OCI-LY3 (cell line): ENCODE results near the gene SH2D4B.

Source experiments
- EZH2phosphoT487 ChIP-seq: fragments of 200-600 bp; shearing (Covaris generic); IDR thresholded peaks from 2 replicates; pipeline ENCODE4 v1.6.1; 2018; ENCODE audit warnings: antibody characterized with exemption, mixed run types, low read depth
- TF ChIP-seq, protein P1 (sequence below): fragments of 200-600, 300-600 bp; sonication (generic); IDR thresholded peaks from 2 replicates; pipeline ENCODE4 v1.5.1; 2014; ENCODE audit warnings: antibody characterized with exemption, low read length, low read depth

DNA sequence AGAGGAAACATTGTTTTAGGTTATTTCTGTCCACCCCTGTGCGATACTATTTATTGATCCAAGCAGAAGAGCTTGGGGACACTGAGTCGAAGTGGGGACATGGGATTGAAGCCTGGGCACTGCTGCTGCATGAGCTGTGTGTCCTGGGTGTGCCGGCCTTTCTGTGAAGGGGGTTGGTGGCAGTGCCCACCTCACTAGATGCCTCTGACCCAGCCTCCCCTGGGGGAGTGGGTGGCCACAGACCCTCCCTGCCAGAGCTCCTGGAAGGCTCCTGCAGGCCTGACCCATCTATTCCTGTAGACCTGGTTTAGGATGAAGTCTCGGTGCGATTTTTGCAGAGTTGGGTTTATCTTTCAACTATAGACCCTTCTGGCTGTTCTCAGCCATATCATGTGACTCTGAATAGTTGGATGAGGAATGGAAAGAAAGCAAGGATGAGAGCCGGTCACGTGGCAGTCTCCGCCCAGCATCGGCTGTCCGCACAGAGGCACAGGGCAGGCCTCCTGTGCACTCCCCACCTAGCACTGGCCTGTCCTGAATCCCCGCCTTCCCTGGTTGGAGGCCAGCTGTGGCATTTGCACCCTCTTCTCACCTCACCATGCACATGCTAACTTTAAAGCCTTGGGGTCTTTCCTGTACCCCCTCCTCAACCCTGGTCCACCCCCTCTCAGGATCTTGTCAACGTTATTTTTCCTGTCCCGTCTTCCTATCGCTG is 17.6 kb upstream of the SH2D4B start:
- TF ChIP-seq, protein P1, sequence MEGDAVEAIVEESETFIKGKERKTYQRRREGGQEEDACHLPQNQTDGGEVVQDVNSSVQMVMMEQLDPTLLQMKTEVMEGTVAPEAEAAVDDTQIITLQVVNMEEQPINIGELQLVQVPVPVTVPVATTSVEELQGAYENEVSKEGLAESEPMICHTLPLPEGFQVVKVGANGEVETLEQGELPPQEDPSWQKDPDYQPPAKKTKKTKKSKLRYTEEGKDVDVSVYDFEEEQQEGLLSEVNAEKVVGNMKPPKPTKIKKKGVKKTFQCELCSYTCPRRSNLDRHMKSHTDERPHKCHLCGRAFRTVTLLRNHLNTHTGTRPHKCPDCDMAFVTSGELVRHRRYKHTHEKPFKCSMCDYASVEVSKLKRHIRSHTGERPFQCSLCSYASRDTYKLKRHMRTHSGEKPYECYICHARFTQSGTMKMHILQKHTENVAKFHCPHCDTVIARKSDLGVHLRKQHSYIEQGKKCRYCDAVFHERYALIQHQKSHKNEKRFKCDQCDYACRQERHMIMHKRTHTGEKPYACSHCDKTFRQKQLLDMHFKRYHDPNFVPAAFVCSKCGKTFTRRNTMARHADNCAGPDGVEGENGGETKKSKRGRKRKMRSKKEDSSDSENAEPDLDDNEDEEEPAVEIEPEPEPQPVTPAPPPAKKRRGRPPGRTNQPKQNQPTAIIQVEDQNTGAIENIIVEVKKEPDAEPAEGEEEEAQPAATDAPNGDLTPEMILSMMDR, result no peak
- TF ChIP-seq EZH2phosphoT487, result no peak
